HepG2 (cell line): ENCODE results near the gene SPATA33.

Source experiments
- ZBTB33 ChIP-seq: sonication (generic); formaldehyde crosslinking; IDR thresholded peaks from 2 replicates; pipeline ENCODE4 v1.4.0; 2020; ENCODE audit warnings: missing genetic modification reagents
- ZNF337 ChIP-seq: sonication (generic); formaldehyde crosslinking; IDR thresholded peaks from 2 replicates; pipeline ENCODE4 v1.5.1; 2020; ENCODE audit warnings: missing genetic modification reagents, low read depth, mild to moderate bottlenecking, borderline replicate concordance

DNA sequence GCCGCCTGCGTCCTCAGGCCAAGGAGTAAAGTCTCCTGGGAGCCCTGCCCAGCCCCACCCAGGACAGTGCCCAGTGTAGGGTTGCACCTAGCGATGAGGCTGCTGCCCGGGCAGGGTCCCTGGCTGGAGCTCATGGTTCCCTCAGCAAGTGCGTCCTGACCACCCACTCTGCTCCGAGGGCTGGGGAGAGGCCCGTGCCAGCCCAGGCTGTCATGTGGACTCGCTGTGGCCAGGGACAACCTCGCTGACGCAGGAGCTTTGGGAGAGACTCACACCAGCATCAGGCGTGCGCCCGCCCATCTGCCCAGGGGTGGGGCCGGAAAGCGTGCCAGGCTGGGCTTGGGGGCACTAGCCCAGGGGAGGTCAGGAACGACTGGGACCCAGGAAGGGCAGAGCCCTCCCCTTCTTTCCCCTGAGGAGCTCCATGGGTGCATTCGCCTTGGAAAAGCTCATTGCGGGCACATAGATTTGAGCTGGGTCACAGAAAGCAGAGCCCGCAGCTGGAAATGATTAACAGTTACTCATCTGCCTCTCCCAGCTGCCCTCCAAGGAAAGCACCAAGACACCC is 24.5 kb upstream of the SPATA33 start:
- no peak for TF ChIP-seq ZNF337
- no peak for TF ChIP-seq ZBTB33
